Jurkat, Clone E6-1 (cell line): ENCODE results near the gene ATP5PO.

ENCODE experiments used
- DNase-seq: peaks from one replicate; pipeline ENCODE4 v3.0.0-alpha.2; 2011; ENCODE audit warnings: low read depth, low spot score
- H3K4me3 ChIP-seq: 2 replicates; pipeline ENCODE4 v1.5.1; 2011; ENCODE audit warnings: mild to moderate bottlenecking, low read length, control low read depth, moderate library complexity

Gene ATP5PO

DNA sequence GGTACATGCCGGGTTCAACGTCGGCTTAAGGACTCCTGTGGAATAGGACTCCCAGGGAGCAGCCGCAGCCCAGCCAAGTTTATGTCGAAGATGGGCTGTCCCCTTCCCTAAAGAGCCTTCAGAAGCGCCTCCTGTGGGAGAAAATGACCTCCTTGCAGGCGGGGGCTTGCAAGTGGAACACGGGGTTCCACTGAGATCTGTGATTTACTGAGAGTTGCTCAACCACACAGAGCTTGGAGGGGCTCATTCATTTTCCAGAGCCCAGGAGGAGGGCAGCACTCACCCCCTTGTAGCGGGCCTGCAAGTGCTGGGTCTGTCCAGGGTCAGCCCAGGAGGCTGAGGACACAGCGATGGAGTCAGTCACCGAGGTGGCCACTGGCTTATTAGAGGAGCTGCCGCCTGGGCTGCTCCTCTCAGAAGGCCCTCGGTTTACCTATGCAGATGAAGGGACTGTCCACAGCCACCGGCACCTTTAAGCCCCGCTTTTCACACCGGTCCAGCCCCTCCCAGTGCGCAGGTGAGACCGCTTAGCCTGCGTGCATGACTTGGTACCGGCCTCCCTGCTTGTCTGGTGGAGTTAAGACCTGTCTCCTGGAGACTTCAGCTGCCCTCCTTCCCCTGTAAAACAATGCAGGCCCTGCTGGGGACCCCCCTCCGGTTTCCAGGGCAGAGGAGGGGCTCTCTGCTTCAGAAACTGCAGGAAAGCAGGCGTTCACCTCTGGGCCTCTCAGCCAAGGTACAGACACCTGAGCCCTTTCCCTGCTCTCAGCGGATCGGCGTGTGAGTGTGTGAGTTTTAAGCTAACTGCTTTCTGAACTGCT is 57.5 kb downstream of the ATP5PO start:
- DNase-seq: no peak
- no peak overlapping the region for H3K4me3 ChIP-seq

DNA sequence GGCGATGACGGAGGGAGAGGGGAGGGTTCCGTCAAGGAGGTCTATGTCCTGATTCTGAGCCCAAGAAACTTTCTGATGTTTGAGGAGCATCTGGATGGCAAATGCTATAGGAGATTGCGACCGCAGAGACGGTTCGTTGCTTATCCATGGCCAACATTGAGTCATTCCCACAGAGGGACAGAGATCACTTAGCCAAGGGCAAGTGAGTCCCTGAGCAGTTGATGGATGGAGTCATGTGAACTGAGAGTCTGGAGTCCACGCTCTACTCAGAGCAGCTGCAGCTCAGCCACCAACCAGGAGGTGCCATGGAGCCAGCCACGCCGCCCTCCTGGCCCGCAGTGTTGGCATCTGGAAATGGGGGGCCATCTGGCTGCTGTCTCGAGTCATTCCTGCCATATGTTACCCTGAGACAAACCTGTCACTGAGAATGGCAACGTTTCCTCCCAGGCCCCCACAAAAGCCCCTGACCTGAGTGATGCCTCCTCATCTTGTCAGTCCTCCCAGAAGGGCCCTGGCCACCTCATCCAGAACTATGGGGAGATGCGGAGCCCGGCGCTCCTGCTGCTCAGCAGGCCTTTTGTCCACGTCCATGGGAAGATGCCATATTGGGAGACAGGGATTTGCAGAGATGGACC is 58.6 kb downstream of the ATP5PO start:
- DNase-seq: no peak
- H3K4me3 ChIP-seq: no peak overlapping the region

DNA sequence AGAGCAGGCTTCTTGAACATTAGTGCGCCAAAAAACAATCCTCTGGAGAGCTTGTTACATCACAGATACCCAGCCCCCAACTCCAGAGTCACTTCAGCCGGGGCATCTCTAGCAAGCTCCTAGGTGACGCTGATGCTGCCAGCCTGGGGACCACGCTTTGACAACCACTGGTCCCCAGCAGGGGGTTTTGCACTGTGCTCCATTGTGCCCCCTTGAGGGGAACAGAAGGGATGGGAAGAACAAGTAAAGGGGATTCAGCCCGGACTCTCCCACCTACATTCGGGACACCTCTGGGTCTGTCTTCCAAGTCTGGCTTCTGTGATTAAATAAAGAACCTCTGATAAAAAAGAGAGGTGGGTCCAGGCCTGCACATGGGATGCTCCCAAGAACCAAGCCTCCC is 60.4 kb downstream of the ATP5PO start:
- peak; percentile 14 for DNase-seq
- H3K4me3 ChIP-seq: no peak overlapping the region

DNA sequence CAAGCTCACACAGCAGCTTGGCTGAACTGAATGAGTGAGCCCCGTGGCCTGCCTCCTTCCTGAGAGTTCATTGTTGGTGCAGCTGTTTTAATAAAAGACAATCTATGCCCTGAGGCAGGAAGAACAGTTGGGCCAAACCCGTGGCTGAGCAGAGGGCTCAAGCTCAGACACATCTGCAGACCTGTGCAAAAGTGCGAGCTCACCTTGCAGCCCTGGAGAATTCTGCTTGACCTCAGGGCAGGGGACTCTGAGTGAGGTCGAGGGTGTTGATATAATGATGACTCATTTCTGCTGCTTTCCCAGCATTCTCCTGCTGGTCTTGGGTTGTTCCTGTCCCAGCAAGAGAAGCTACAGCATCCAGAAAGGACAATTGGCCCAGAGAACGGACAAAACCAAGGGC is 61.0 kb downstream of the ATP5PO start:
- no peak overlapping the region for H3K4me3 ChIP-seq
- DNase-seq: no peak
